Heart right ventricle (tissue), 16 donors: Measurements from ENCODE around the gene SIRT7. TPM values are rescaled to one million over a fixed set of nuclear protein-coding genes. Genes with fewer than 3 reads are reported as not detected.
A peak's percentile ranks its signal among the peaks of the same experiment; 100 is the strongest.

ENCODE experiments used
- ATAC-seq, 8 donors: fragments of 200-7000 bp; cut with Tn5 transposase; one replicate each; pipeline ENCODE4 v1.9.1; 2020; ENCODE audit warnings: mild to moderate bottlenecking in 8 of 8, moderate library complexity in 8 of 8, moderate number of reproducible peaks in 1 of 8
- DNase-seq, 2 donors: peaks; one replicate each; pipeline ENCODE4 v3.0.0-alpha.2; 2020
- H3K27ac ChIP-seq, 10 donors: fragments of 200-600 bp; sonication (generic) in 2 of 10; one replicate each; pipeline versions ENCODE4 v1.5.0 to v1.8.0; 2020 to 2022; ENCODE audit warnings: mild to moderate bottlenecking in 3 of 10
- H3K27me3 ChIP-seq, 7 donors: fragments of 200-600 bp; one replicate each; pipeline ENCODE4 v1.8.0; 2021 to 2022; ENCODE audit warnings: mild to moderate bottlenecking in 2 of 7
- H3K36me3 ChIP-seq, 9 donors: fragments of 200-600 bp; sonication (generic) in 1 of 9; one replicate each; pipeline versions ENCODE4 v1.5.0 to v1.8.0; 2020 to 2022; ENCODE audit warnings: mild to moderate bottlenecking in 2 of 9
- H3K4me1 ChIP-seq, 9 donors: fragments of 200-600 bp; sonication (generic) in 1 of 9; one replicate each; pipeline versions ENCODE4 v1.5.0 to v1.8.0; 2020 to 2022; ENCODE audit warnings: mild to moderate bottlenecking in 4 of 9
- H3K4me3 ChIP-seq, 10 donors: fragments of 200-600 bp; sonication (generic) in 2 of 10; one replicate each; pipeline versions ENCODE4 v1.5.0 to v1.8.0; 2020 to 2022; ENCODE audit warnings: mild to moderate bottlenecking in 7 of 10, moderate library complexity in 2 of 10
- H3K9me3 ChIP-seq, 11 donors: fragments of 200-600 bp in 10 of 11; sonication (generic) in 2 of 11; one replicate each; pipeline versions ENCODE4 v1.5.0 to v1.8.0; 2013 to 2022; ENCODE audit warnings: mild to moderate bottlenecking in 2 of 11, control low read depth in 1 of 11, moderate library complexity in 1 of 11
- CTCF ChIP-seq, 9 donors: fragments of 200-600 bp; sonication (generic) in 2 of 9; IDR thresholded peaks; one replicate each; pipeline versions ENCODE4 v1.5.0 to v1.8.0; 2021 to 2022; ENCODE audit warnings: antibody characterized with exemption in 9 of 9, mild to moderate bottlenecking in 5 of 9, moderate library complexity in 1 of 9
- WGBS, 2 donors: extraction: QIAGEN DNeasy Blood & Tissue Kit; methylation state at CpG; one replicate each; pipeline ENCODE4 v1.1.7; 2013; ENCODE audit warnings: inconsistent platforms in 1 of 2; 5-methylcytosine and 5-hydroxymethylcytosine counted together
- intact Hi-C, 10 donors: fragments of 100-400 bp; cut with DNase I; formaldehyde crosslinking; loops; one replicate each; pipeline versions ENCODE4 v1.11.1 to v1.14.2; 2022
- polyA plus RNA-seq, 2 donors: library from polyadenylated mRNA; stranded (reverse); fragments of 200-250 nt; gene quantifications; one replicate each; pipeline ENCODE4 v1.2.3, GENCODE V29; 2013
- total RNA-seq, 10 donors: library from RNA; stranded (reverse); fragmentation: NEBNext Ultra II Directional in 3 of 10; extraction: Animal tissue kit (Norgen Biotek cat#: 25700) in 3 of 10; gene quantifications; one replicate each; pipeline versions ENCODE4 v1.2.1 to v1.2.4, GENCODE V29; 2021 to 2023
- donor health status: Arrhythmogenic right ventricular cardiomyopathy.
- donor health status: ischemic (EF 13 %, LVEDD 7.1; RV severe dilation, severe dysfunction).
- donor health status: healthy with polysubstance abuse.
- donor health status: DM: no; HTN: yes; CAD: no.
- donor health status: DM: no; HTN: no; CAD: no.
- donor health status: ischemic (EF 25% LVEDD 6.9; RV normal size, moderate dysfunction).
- donor health status: ischemic (EF 25% LVEDD 5.7; RV mildly dilated, moderate dysfunction).
- donor health status: healthy.
- donor health status: DM: yes; HTN: yes; CAD: no.
- donor health status: Ischemic cardiomyopathy.
- donor health status: ischemic (EF 35%, LVEDD 5.7; RV mildly dilated, moderate dysfunction).
- donor health status: nonischemic (EF 11% LVEDD 7.7; RV severe dilation, severe dysfunction).
- donor health status: DM: yes; HTN: yes; CAD: no.
- donor health status: PGD.
- donor health status: ischemic (EF 29% LVEDD 5.4; RV normal size, mild dysfunction).
- donor health status: nonischemic (EF 23%, LVEDD 6.1; RV moderate dilation, normal function).

Gene SIRT7
- total and polyA plus RNA-seq, 12 donors: 4.4 to 15.7 (median 6.2) TPM

- DNase-seq (no peak), ATAC-seq (peak in 1 of 8 donors; percentile 0)
- intact Hi-C loops: no loop called here
- H3K9me3 ChIP-seq: no peaks in the 10 kb centered on the region
- no peak for TF ChIP-seq CTCF (IDR thresholded peaks at IDR 0.05)
- H3K27me3 ChIP-seq: no peaks in the 10 kb centered on the region
- peaks cover 27 to 85% (median 59%) of the 10 kb centered on the region in 9 donors for H3K4me1 ChIP-seq
- peak overlapping the region in 8 of 10 donors; percentile 6 to 99 (median 97) for H3K27ac ChIP-seq
- no peak overlapping the region for H3K4me3 ChIP-seq
- H3K36me3 ChIP-seq: peaks cover 0 to 55% (median 20%) of the 10 kb centered on the region in 9 donors
- WGBS, 2 donors: 62 to 70% methylated on average over 28 of the region's 28 CpGs
Observed at GRCh38 chr17:81867991-81868673, 49.8 kb downstream of the SIRT7 start.

GRCh38 chr17:81867170-81867990 is 50.6 kb downstream of the SIRT7 start:
- intact Hi-C loops: no loop called here
- DNase-seq (no peak), ATAC-seq (peak in 4 of 8 donors; percentile 0 to 2 (median 1))
- Histone ChIP-seq H3K27me3 (no peaks in the 10 kb centered on the region), H3K36me3 (peaks cover 0 to 62% (median 20%) of the 10 kb centered on the region in 9 donors), H3K4me1 (peaks cover 27 to 85% (median 58%) of the 10 kb centered on the region in 9 donors), H3K27ac (peak overlapping the region in 7 of 10 donors; percentile 6 to 99 (median 95)), H3K4me3 (no peak overlapping the region), H3K9me3 (no peaks in the 10 kb centered on the region)
- TF ChIP-seq CTCF (IDR thresholded peaks at IDR 0.05): no peak
- 53% methylated on average over 23 of the region's 23 CpGs for WGBS, 2 donors

- H3K4me3 ChIP-seq: no peak overlapping the region
- no peaks in the 10 kb centered on the region for H3K27me3 ChIP-seq
- 72 to 75% methylated on average over 18 of the region's 18 CpGs for WGBS, 2 donors
- H3K4me1 ChIP-seq: peaks cover 33 to 85% (median 59%) of the 10 kb centered on the region in 9 donors
- ATAC-seq (peak in 1 of 8 donors; percentile 2), DNase-seq (no peak)
- intact Hi-C loops: no loop called here
- H3K36me3 ChIP-seq: peaks cover 0 to 62% (median 20%) of the 10 kb centered on the region in 9 donors
- H3K27ac ChIP-seq: peak overlapping the region in 5 of 10 donors; percentile 57 to 99 (median 99)
- H3K9me3 ChIP-seq: no peaks in the 10 kb centered on the region
- no peak for TF ChIP-seq CTCF (IDR thresholded peaks at IDR 0.05)
Observed at GRCh38 chr17:81866440-81867169, 51.4 kb downstream of the SIRT7 start.
